IMR-90 (cell line): ENCODE results near the gene TRIM37. TPM values are rescaled to one million over a fixed set of nuclear protein-coding genes. Genes with fewer than 3 reads are reported as not detected.
A peak's percentile ranks its signal among the peaks of the same experiment; 100 is the strongest.

Source experiments
- ATAC-seq: fragments of 200-7000 bp; cut with Tn5 transposase; 2 replicates; pipeline ENCODE4 v1.9.1; 2020; ENCODE audit warnings: low read depth, mild to moderate bottlenecking, moderate library complexity
- BruUV-seq: library from RNA; stranded (reverse); fragments of 400-500 nt; replicated peaks from 2 replicates; lab custom pipeline; 2021; lab: Mats Ljungman, UMichigan
- CTCF ChIA-PET: fragments of 300-600 bp; formaldehyde crosslinking; extraction: SDS; loops from one replicate; lab custom pipeline; 2021; ENCODE audit warnings: antibody characterized with exemption; lab: Yijun Ruan, JAX
- POLR2A ChIA-PET: fragments of 300-600 bp; sonication (Branson Sonifier 250); formaldehyde crosslinking; loops from one replicate; lab custom pipeline; 2022; ENCODE audit warnings: antibody characterized with exemption; ENCODE audit not compliant: unreplicated experiment; lab: Charles Lee
- DNase-seq: peaks from one replicate; pipeline ENCODE4 v3.0.0; 2013
- H2AFZ ChIP-seq: replicated peaks from 2 replicates; pipeline ENCODE3; 2013; ENCODE audit warnings: low read length, mild to moderate bottlenecking; ENCODE audit not compliant: poor library complexity
- H2AK5ac ChIP-seq: 2 replicates; pipeline ENCODE4 v1.6.1; 2013; ENCODE audit warnings: low read depth, low read length, inconsistent platforms
- H2AK9ac ChIP-seq: replicated peaks from 2 replicates; pipeline ENCODE3; 2013; ENCODE audit warnings: mild to moderate bottlenecking, low read depth, low read length, moderate library complexity; ENCODE audit not compliant: poor library complexity
- H2BK120ac ChIP-seq: 2 replicates; pipeline ENCODE4 v1.6.1; 2013; ENCODE audit warnings: low read depth, low read length, inconsistent platforms
- H2BK15ac ChIP-seq: 3 replicates; pipeline ENCODE4 v1.6.1; 2013; ENCODE audit warnings: low read depth, low read length, inconsistent platforms
- H2BK20ac ChIP-seq: 2 replicates; pipeline ENCODE4 v1.6.1; 2013; ENCODE audit warnings: low read depth, mild to moderate bottlenecking, inconsistent platforms, low read length, moderate library complexity
- H2BK5ac ChIP-seq: 2 replicates; pipeline ENCODE4 v1.6.1; 2013; ENCODE audit warnings: mild to moderate bottlenecking, low read depth, low read length, inconsistent platforms; ENCODE audit not compliant: poor library complexity, severe bottlenecking
- H3K14ac ChIP-seq: replicated peaks from 2 replicates; pipeline ENCODE4 v1.6.1; 2013; ENCODE audit warnings: low read depth, low read length, inconsistent platforms
- H3K18ac ChIP-seq: 2 replicates; pipeline ENCODE4 v1.6.1; 2013; ENCODE audit warnings: low read depth, low read length, control low read depth
- H3K23ac ChIP-seq: 2 replicates; pipeline ENCODE4 v1.6.1; 2013; ENCODE audit warnings: low read depth, low read length, inconsistent platforms
- H3K27ac ChIP-seq: 2 replicates; pipeline ENCODE4 v1.5.1; 2013; ENCODE audit warnings: mild to moderate bottlenecking, control low read depth, low read length; ENCODE audit not compliant: insufficient read depth
- H3K27me3 ChIP-seq: 2 replicates; pipeline ENCODE4 v1.6.1; 2013; ENCODE audit warnings: low read length; ENCODE audit not compliant: control insufficient read depth, insufficient read depth
- H3K36me3 ChIP-seq: 2 replicates; pipeline ENCODE4 v1.6.1; 2013; ENCODE audit warnings: low read length, mixed read lengths; ENCODE audit not compliant: control insufficient read depth, insufficient read depth
- H3K4ac ChIP-seq: 2 replicates; pipeline ENCODE4 v1.6.1; 2013; ENCODE audit warnings: low read depth, low read length, inconsistent platforms
- H3K4me1 ChIP-seq: 2 replicates; pipeline ENCODE4 v1.6.1; 2013; ENCODE audit warnings: low read length, mixed read lengths; ENCODE audit not compliant: control insufficient read depth, insufficient read depth
- H3K4me2 ChIP-seq: 2 replicates; pipeline ENCODE4 v1.6.1; 2013; ENCODE audit warnings: low read depth, mild to moderate bottlenecking, control low read depth, low read length, moderate library complexity
- H3K4me3 ChIP-seq: 2 replicates; pipeline ENCODE4 v1.5.1; 2013; ENCODE audit warnings: low read depth, mild to moderate bottlenecking, control low read depth, low read length, moderate library complexity; ENCODE audit not compliant: insufficient read depth
- H3K56ac ChIP-seq: 2 replicates; pipeline ENCODE4 v1.6.1; 2013; ENCODE audit warnings: low read length, inconsistent platforms; ENCODE audit not compliant: insufficient read depth; ENCODE audit errors: extremely low read depth
- H3K79me1 ChIP-seq, 2 experiments: 2 replicates each; pipeline ENCODE4 v1.6.1; 2013; ENCODE audit warnings: low read length in 2 of 2, inconsistent platforms in 1 of 2, low read depth in 1 of 2
- H3K9ac ChIP-seq: 2 replicates; pipeline ENCODE4 v1.6.1; 2013; ENCODE audit warnings: low read depth, low read length, control low read depth
- H3K9me1 ChIP-seq: 2 replicates; pipeline ENCODE4 v1.6.1; 2013; ENCODE audit warnings: low read length, inconsistent platforms; ENCODE audit not compliant: insufficient read depth
- H3K9me3 ChIP-seq: 2 replicates; pipeline ENCODE4 v1.6.1; 2013; ENCODE audit warnings: low read length; ENCODE audit not compliant: control insufficient read depth, insufficient read depth
- H4K20me1 ChIP-seq: 2 replicates; pipeline ENCODE4 v1.6.1; 2013; ENCODE audit warnings: low read length, inconsistent platforms; ENCODE audit not compliant: insufficient read depth
- H4K5ac ChIP-seq: 2 replicates; pipeline ENCODE4 v1.6.1; 2013; ENCODE audit warnings: mild to moderate bottlenecking, low read depth, low read length, control low read depth
- H4K8ac ChIP-seq, 2 experiments: 2 replicates each; pipeline ENCODE4 v1.6.1; 2013; ENCODE audit warnings: low read depth in 2 of 2, low read length in 2 of 2, control low read depth in 1 of 2, inconsistent platforms in 1 of 2
- H4K91ac ChIP-seq: 2 replicates; pipeline ENCODE4 v1.6.1; 2013; ENCODE audit warnings: low read depth, low read length, inconsistent platforms; ENCODE audit not compliant: insufficient read depth
- BHLHE40 ChIP-seq: fragments of 150-350 bp; IDR thresholded peaks from 2 replicates; pipeline ENCODE4 v1.6.1; 2016; ENCODE audit warnings: mild to moderate bottlenecking, low read depth, low read length
- CEBPB ChIP-seq: IDR thresholded peaks from 2 replicates; pipeline ENCODE4 v1.6.1; 2012; ENCODE audit warnings: low read depth, low read length, improper control_type of control experiment
- RFX5 ChIP-seq: IDR thresholded peaks from 2 replicates; pipeline ENCODE4 v1.8.0; 2012; ENCODE audit warnings: low read depth, mild to moderate bottlenecking, low read length, moderate library complexity
- WGBS, 2 experiments: methylation state at CpG; one replicate each; pipeline versions ENCODE4 v1.1.5 to v1.1.7; 2013; ENCODE audit warnings: missing lambda C conversion rate in 2 of 2; ENCODE audit not compliant: insufficient read length in 1 of 2; ENCODE audit errors: extremely low coverage in 2 of 2; 5-methylcytosine and 5-hydroxymethylcytosine counted together
- dilution Hi-C: fragments of 300-500 bp; cut with HindIII; formaldehyde crosslinking; loops from one replicate; pipeline ENCODE4 v1.14.3; 2018; ENCODE audit warnings: low sequenced_read_pairs; ENCODE audit not compliant: unreplicated experiment
- in situ Hi-C: fragments of 300-500 bp; cut with MboI; formaldehyde crosslinking; loops from 3 replicates; pipeline ENCODE4 v1.14.3; 2019; ENCODE audit warnings: low sequenced_read_pairs, inconsistent platforms, mixed read lengths
- intact Hi-C: fragments of 100-400 bp; cut with micrococcal nuclease; formaldehyde crosslinking; loops from 2 replicates; pipeline ENCODE4 v1.10.0; 2022
- polyA plus RNA-seq, 3 experiments: library from polyadenylated mRNA; depleted of rRNA; stranded (reverse); fragments of >200 nt; gene quantifications; 2 replicates each; pipeline ENCODE4 v1.2.3, GENCODE V29; 2012; ENCODE audit warnings: low replicate concordance in 1 of 3
- total RNA-seq: library from RNA; depleted of rRNA; stranded (reverse); fragments of >200 nt; gene quantifications from 2 replicates; pipeline ENCODE4 v1.2.3, GENCODE V29; 2012

Gene TRIM37
- total and polyA plus RNA-seq, 2 of the 4 experiments (the other 2 are of a cell fraction) = 12.1 to 24.9 TPM

DNA sequence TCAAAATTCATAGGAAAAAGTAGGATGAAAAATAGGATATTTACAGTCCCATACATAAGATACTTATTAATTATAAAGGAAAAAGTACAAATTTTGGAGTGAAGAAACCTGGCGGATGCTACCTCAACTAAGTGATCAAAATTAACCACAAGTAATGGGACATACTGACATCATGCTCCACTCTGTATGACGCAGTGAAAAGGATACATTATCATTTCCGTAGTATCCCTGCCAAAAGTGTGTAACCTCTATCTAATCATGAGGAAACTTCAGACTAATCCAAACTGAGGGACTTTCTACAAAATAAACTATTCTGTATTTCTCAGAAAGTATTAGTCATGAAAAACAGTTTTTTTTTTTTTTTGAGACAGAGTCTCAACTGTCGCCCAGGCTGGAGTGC lies 60.5 kb downstream of the TRIM37 start:
- Histone ChIP-seq H2BK120ac (no peak overlapping the region), H3K79me1 (peaks cover 0 to 4% of the 10 kb centered on the region in 2 experiments; a peak in 2 of 4 replicates), H2BK5ac (no peak overlapping the region), H3K56ac (no peak overlapping the region), H3K4me1 (no peaks in the 10 kb centered on the region), H3K9me1 (no peaks in the 10 kb centered on the region; the same call in 1 of the 2 replicates), H3K27ac (no peak overlapping the region), H2BK15ac (no peak overlapping the region), H3K9me3 (no peaks in the 10 kb centered on the region), H3K9ac (no peak overlapping the region), H4K20me1 (no peaks in the 10 kb centered on the region), H2AK9ac (no peak overlapping the region), H3K4me3 (no peak overlapping the region), H3K18ac (no peak overlapping the region), H3K4me2 (no peak overlapping the region), H3K14ac (no peak overlapping the region), H2BK20ac (no peak overlapping the region), H4K5ac (no peak overlapping the region), H3K4ac (no peak overlapping the region), H4K8ac (no peak overlapping the region), H2AFZ (no peak overlapping the region), H3K23ac (no peak overlapping the region), H4K91ac (no peak overlapping the region), H2AK5ac (no peak overlapping the region), H3K36me3 (peaks cover 25% of the 10 kb centered on the region), H3K27me3 (no peaks in the 10 kb centered on the region)
- dilution Hi-C loops (no loop called here), in situ Hi-C loops (no loop called here), intact Hi-C loops (no loop called here)
- no TSS peak for BruUV-seq
- ChIA-PET POLR2A (no interaction called here), CTCF (interaction anchor here (0.6 kb wide), 1 partner anchor 54 kb away, joined by 6 read pairs; no protein-coding TSS in a partner anchor)
- peak; percentile 93 for DNase-seq
- WGBS, 2 experiments = no CpG with 5 or more reads among the region's 4 CpGs
- TF ChIP-seq RFX5 = no peak
- 0 out of 2 replicates have a peak, but pooled peaks have one; percentile 36 for TF ChIP-seq CEBPB
- peak; percentile 52; the same call in 1 of the 2 replicates for TF ChIP-seq BHLHE40
- peak; percentile 81 for ATAC-seq
